Measurements from ENCODE around the gene FGF10. TPM values are rescaled to one million over a fixed set of nuclear protein-coding genes. Genes with fewer than 3 reads are reported as not detected.

FGF10 gene
- total and polyA plus RNA-seq, 2 of the 4 experiments (the other 2 are of a cell fraction) = not detected

DNA sequence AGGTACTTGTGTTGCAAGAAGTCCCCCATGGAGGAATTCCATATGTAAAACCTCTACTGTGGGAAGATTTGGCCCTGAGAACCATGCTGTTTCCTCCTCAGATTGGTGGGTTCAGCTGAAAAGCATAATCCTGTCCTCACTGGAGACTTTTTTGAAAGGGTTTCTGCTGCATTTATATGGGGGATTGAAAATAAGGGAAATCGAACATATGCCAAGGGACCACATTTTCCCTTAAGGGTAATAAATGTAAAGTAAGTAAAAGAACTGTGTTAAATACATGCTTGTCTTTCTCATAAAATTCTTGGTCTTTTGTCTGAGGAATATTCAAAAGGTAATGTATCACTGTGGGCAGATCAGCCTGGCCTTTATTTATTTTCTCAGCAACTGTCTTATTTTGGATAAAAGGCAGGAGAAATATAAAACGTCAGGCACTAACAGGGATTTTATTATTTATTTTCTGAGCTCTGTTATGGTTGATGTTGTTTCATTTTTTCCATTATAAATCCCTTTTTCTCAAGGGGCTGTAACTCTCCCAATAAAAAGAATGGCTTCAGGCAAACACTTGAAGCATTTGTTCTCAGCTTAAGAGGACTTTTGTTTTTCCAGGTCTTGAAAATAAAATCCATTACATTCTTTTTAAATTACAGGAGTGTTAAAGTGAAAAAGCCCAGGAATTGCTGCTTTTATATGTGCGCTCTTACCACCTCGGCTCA lies 131.4 kb downstream of the FGF10 start:
- in situ Hi-C loops (cut with MboI; ENCODE audit: low sequenced_read_pairs) = no loop called here

More for the DNA sequence above, 131.4 kb downstream of the FGF10 start:
- no peak overlapping the region for H3K56ac ChIP-seq (ENCODE audit: extremely low read depth, insufficient read depth, low read length)
- H3K9me3 ChIP-seq (ENCODE audit: control insufficient read depth, insufficient read depth, low read length) = no peaks in the 10 kb centered on the region
- ChIA-PET POLR2A (ENCODE audit: unreplicated experiment) (no interaction called here), CTCF (no interaction called here)
- no peak overlapping the region for H4K91ac ChIP-seq (ENCODE audit: insufficient read depth, low read depth, low read length)
- H3K23ac ChIP-seq (ENCODE audit: low read depth, low read length) = no peak overlapping the region
- no peak overlapping the region for H3K14ac ChIP-seq (replicated peaks; ENCODE audit: low read depth, low read length)
- no peaks in the 10 kb centered on the region for H4K20me1 ChIP-seq (ENCODE audit: insufficient read depth, low read length)
- H2AK9ac ChIP-seq (replicated peaks; ENCODE audit: low read depth, low read length, poor library complexity) = no peak overlapping the region
- H3K36me3 ChIP-seq (ENCODE audit: control insufficient read depth, insufficient read depth, low read length) = no peaks in the 10 kb centered on the region
- H2AK5ac ChIP-seq (ENCODE audit: low read depth, low read length) = no peak overlapping the region
- H3K27ac ChIP-seq (ENCODE audit: insufficient read depth, low read length) = no peak overlapping the region
- H3K27me3 ChIP-seq (ENCODE audit: control insufficient read depth, insufficient read depth, low read length) = no peaks in the 10 kb centered on the region
- no peak overlapping the region for H3K18ac ChIP-seq (ENCODE audit: low read depth, low read length)
- no peak overlapping the region for H3K4ac ChIP-seq (ENCODE audit: low read depth, low read length)
- H2BK5ac ChIP-seq (ENCODE audit: low read depth, low read length, poor library complexity, severe bottlenecking) = no peak overlapping the region
- no TSS peak for BruUV-seq (replicated peaks)
- H2BK15ac ChIP-seq (ENCODE audit: low read depth, low read length) = no peak overlapping the region
- intact Hi-C loops (cut with micrococcal nuclease) = no loop called here
- no peak overlapping the region for H3K4me3 ChIP-seq (ENCODE audit: insufficient read depth, low read depth, low read length)
- H3K79me1 ChIP-seq (ENCODE audit: low read depth in 1 of 2, low read length in 2 of 2) = no peaks in the 10 kb centered on the region
- WGBS, 2 experiments (ENCODE audit: extremely low coverage in 2 of 2, insufficient read length in 1 of 2) = no CpG with 5 or more reads among the region's 4 CpGs
- no peak overlapping the region for H2AFZ ChIP-seq (replicated peaks; ENCODE audit: low read length, poor library complexity)
- dilution Hi-C loops (cut with HindIII; ENCODE audit: low sequenced_read_pairs, unreplicated experiment) = no loop called here
- ATAC-seq (ENCODE audit: low read depth) (no peak), DNase-seq (no peak)
- H3K4me2 ChIP-seq (ENCODE audit: low read depth, low read length) = no peak overlapping the region
- H3K9me1 ChIP-seq (ENCODE audit: insufficient read depth, low read length) = no peaks in the 10 kb centered on the region
- H4K8ac ChIP-seq (ENCODE audit: low read depth in 2 of 2, low read length in 2 of 2) = no peak overlapping the region
- no peak overlapping the region for H3K9ac ChIP-seq (ENCODE audit: low read depth, low read length)
- TF ChIP-seq, protein P1, sequence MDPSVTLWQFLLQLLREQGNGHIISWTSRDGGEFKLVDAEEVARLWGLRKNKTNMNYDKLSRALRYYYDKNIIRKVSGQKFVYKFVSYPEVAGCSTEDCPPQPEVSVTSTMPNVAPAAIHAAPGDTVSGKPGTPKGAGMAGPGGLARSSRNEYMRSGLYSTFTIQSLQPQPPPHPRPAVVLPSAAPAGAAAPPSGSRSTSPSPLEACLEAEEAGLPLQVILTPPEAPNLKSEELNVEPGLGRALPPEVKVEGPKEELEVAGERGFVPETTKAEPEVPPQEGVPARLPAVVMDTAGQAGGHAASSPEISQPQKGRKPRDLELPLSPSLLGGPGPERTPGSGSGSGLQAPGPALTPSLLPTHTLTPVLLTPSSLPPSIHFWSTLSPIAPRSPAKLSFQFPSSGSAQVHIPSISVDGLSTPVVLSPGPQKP (IDR thresholded peaks at IDR 0.05; ENCODE audit: borderline replicate concordance, low read depth, low read length) = no peak
- TF ChIP-seq, protein P2, sequence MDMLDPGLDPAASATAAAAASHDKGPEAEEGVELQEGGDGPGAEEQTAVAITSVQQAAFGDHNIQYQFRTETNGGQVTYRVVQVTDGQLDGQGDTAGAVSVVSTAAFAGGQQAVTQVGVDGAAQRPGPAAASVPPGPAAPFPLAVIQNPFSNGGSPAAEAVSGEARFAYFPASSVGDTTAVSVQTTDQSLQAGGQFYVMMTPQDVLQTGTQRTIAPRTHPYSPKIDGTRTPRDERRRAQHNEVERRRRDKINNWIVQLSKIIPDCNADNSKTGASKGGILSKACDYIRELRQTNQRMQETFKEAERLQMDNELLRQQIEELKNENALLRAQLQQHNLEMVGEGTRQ (IDR thresholded peaks at IDR 0.05; ENCODE audit: low read depth, low read length) = no peak
- no peak for TF ChIP-seq RCOR1 (IDR thresholded peaks at IDR 0.05; ENCODE audit: insufficient replicate concordance, low read length)
- TF ChIP-seq CHD1 (IDR thresholded peaks at IDR 0.05; ENCODE audit: low read depth, low read length) = no peak
- TF ChIP-seq CEBPB (IDR thresholded peaks at IDR 0.05; ENCODE audit: low read depth, low read length) = no peak
- no peak for TF ChIP-seq RAD21 (IDR thresholded peaks at IDR 0.05; ENCODE audit: low read length)
- no peak for TF ChIP-seq MXI1 (IDR thresholded peaks at IDR 0.05; ENCODE audit: borderline replicate concordance, low read depth, low read length)
- no peak for TF ChIP-seq FOS (IDR thresholded peaks at IDR 0.05; ENCODE audit: low read depth, low read length)
- no peak for TF ChIP-seq SMC3 (IDR thresholded peaks at IDR 0.05; ENCODE audit: low read depth, low read length)
- TF ChIP-seq MAZ (IDR thresholded peaks at IDR 0.05; ENCODE audit: borderline replicate concordance, low read depth, low read length) = no peak
- no peaks in the 10 kb centered on the region for H3K4me1 ChIP-seq (ENCODE audit: control insufficient read depth, insufficient read depth, low read length)
- no peak overlapping the region for H4K5ac ChIP-seq (ENCODE audit: low read depth, low read length)
- H2BK120ac ChIP-seq (ENCODE audit: low read depth, low read length) = no peak overlapping the region
- H2BK20ac ChIP-seq (ENCODE audit: low read depth, low read length) = no peak overlapping the region
